A549 (cell line): ENCODE results near the gene GRIN2D. TPM values are rescaled to one million over a fixed set of nuclear protein-coding genes. Genes with fewer than 3 reads are reported as not detected.

ENCODE experiments used
- ATAC-seq, 2 experiments: fragments of 200-7000 bp in 1 of 2; fragments of >200 bp in 1 of 2; cut with Nextera tagmentation in 1 of 2; cut with Tn5 transposase in 1 of 2; 3 replicates each; pipeline versions ENCODE4 v1.8.0 to v1.9.1; 2018 to 2020; ENCODE audit warnings: mild to moderate bottlenecking in 1 of 2, moderate library complexity in 1 of 2
- CTCF ChIA-PET: fragments of 300-600 bp; sonication (Branson Sonifier 250); formaldehyde crosslinking; extraction: SDS; loops from one replicate; lab custom pipeline; 2021; ENCODE audit warnings: antibody characterized with exemption, inconsistent platforms; lab: Yijun Ruan, JAX
- POLR2A ChIA-PET: fragments of 350-600 bp; formaldehyde crosslinking; extraction: SDS; loops from one replicate; lab custom pipeline; 2021; ENCODE audit warnings: antibody characterized with exemption, inconsistent platforms; lab: Yijun Ruan, JAX
- DNase-seq, 2 experiments: peaks; one replicate each; pipeline versions ENCODE4 v3.0.0 to v3.0.0-alpha.2; 2011 to 2016; ENCODE audit warnings: low read depth in 1 of 2, low spot score in 1 of 2
- FAIRE-seq: peaks from 2 replicates; lab custom pipeline; 2011; peaks lifted over from hg19 to GRCh38; lab: Jason Lieb, UNC
- H3K27ac ChIP-seq, 2 experiments: fragments of >200 bp; sonication (Bioruptor Twin); formaldehyde crosslinking; 3 replicates each; pipeline ENCODE4 v1.5.1; 2016 to 2017
- H3K4me1 ChIP-seq: fragments of >200 bp; sonication (Bioruptor Twin); formaldehyde crosslinking; 3 replicates; pipeline ENCODE4 v1.6.1; 2016
- H3K4me2 ChIP-seq: fragments of >200 bp; sonication (Bioruptor Twin); formaldehyde crosslinking; 3 replicates; pipeline ENCODE4 v1.6.1; 2016
- H3K4me3 ChIP-seq: fragments of >200 bp; sonication (Bioruptor Twin); formaldehyde crosslinking; 3 replicates; pipeline ENCODE4 v1.5.1; 2016
- H3K9me3 ChIP-seq: fragments of >200 bp; sonication (Bioruptor Twin); formaldehyde crosslinking; 3 replicates; pipeline ENCODE4 v1.6.1; 2016
- ATOH8 ChIP-seq: fragments of 250-450 bp; sonication (Bioruptor Pico); IDR thresholded peaks from 2 replicates; pipeline ENCODE4 v1.5.0; 2020; ENCODE audit warnings: low read depth, mild to moderate bottlenecking, moderate library complexity
- BHLHE40 ChIP-seq: IDR thresholded peaks from 2 replicates; pipeline ENCODE4 v1.6.1; 2012; ENCODE audit warnings: low read depth, low read length, inconsistent platforms
- CBX8 ChIP-seq: fragments of 200-600 bp; sonication (generic); IDR thresholded peaks from 2 replicates; pipeline ENCODE4 v1.6.1; 2016
- CEBPB ChIP-seq, 2 experiments: fragments of >200 bp in 1 of 2; sonication (Bioruptor Twin) in 1 of 2; formaldehyde crosslinking in 1 of 2; IDR thresholded peaks; 2 replicates each; pipeline ENCODE4 v1.6.1; 2012 to 2016
- CHD2 ChIP-seq: fragments of 150-350 bp; IDR thresholded peaks from 2 replicates; pipeline ENCODE4 v1.6.1; 2014; ENCODE audit warnings: low read length; ENCODE audit not compliant: partially characterized antibody
- CHD4 ChIP-seq: fragments of 200-600 bp; sonication (generic); IDR thresholded peaks from 2 replicates; pipeline ENCODE4 v1.6.1; 2016; ENCODE audit warnings: antibody characterized with exemption, mild to moderate bottlenecking, borderline replicate concordance
- E2F6 ChIP-seq: IDR thresholded peaks from 2 replicates; pipeline ENCODE4 v1.6.1; 2012; ENCODE audit warnings: low read depth, borderline replicate concordance
- ELK1 ChIP-seq: fragments of 150-350 bp; IDR thresholded peaks from 2 replicates; pipeline ENCODE4 v1.6.1; 2014; ENCODE audit warnings: low read depth, mild to moderate bottlenecking, low read length
- EP300 ChIP-seq, 2 experiments: fragments of >200 bp; sonication (Bioruptor Twin); formaldehyde crosslinking; IDR thresholded peaks; 2 replicates in 1 of 2; 3 replicates in 1 of 2; pipeline ENCODE4 v1.6.1; 2016 to 2017
- FOSB ChIP-seq: fragments of 250-450 bp; sonication (Bioruptor Pico); IDR thresholded peaks from 2 replicates; pipeline ENCODE4 v1.5.0; 2020; ENCODE audit warnings: mild to moderate bottlenecking, moderate library complexity
- FOSL2 ChIP-seq, 2 experiments: fragments of 450-650 bp in 1 of 2; fragments of >200 bp in 1 of 2; sonication (Bioruptor Twin) in 1 of 2; formaldehyde crosslinking; IDR thresholded peaks; 2 replicates each; pipeline versions ENCODE4 v1.5.0 to v1.6.1; 2016 to 2020; ENCODE audit warnings: mild to moderate bottlenecking in 1 of 2, moderate library complexity in 1 of 2
- FOXS1 ChIP-seq: fragments of 250-450 bp; sonication (Bioruptor Pico); IDR thresholded peaks from 2 replicates; pipeline ENCODE4 v1.5.0; 2020; ENCODE audit warnings: mild to moderate bottlenecking, moderate library complexity
- GATA3 ChIP-seq: IDR thresholded peaks from 2 replicates; pipeline ENCODE4 v1.6.1; 2012; ENCODE audit warnings: borderline replicate concordance
- HDAC2 ChIP-seq: fragments of 200-600 bp; sonication (generic); IDR thresholded peaks from 2 replicates; pipeline ENCODE4 v1.6.1; 2016
- HOXA7 ChIP-seq: fragments of 250-450 bp; sonication (Bioruptor Pico); IDR thresholded peaks from 2 replicates; pipeline ENCODE4 v1.5.0; 2020; ENCODE audit warnings: mild to moderate bottlenecking, moderate library complexity
- JUN ChIP-seq, 2 experiments: fragments of >200 bp; sonication (Bioruptor Twin); formaldehyde crosslinking; IDR thresholded peaks; 2 replicates in 1 of 2; 3 replicates in 1 of 2; pipeline ENCODE4 v1.6.1; 2016 to 2017
- KDM1A ChIP-seq: fragments of 200-600 bp; sonication (generic); IDR thresholded peaks from 2 replicates; pipeline ENCODE4 v1.6.1; 2016; ENCODE audit warnings: low read depth, mild to moderate bottlenecking
- KDM5A ChIP-seq: fragments of 200-600 bp; sonication (generic); IDR thresholded peaks from 2 replicates; pipeline ENCODE4 v1.6.1; 2016; ENCODE audit warnings: antibody characterized with exemption, mild to moderate bottlenecking
- MAFK ChIP-seq: fragments of 450-650 bp; IDR thresholded peaks from 2 replicates; pipeline ENCODE4 v1.6.1; 2014; ENCODE audit not compliant: partially characterized antibody
- MAZ ChIP-seq: fragments of 150-350 bp; IDR thresholded peaks from 2 replicates; pipeline ENCODE4 v1.6.1; 2014; ENCODE audit warnings: antibody characterized with exemption, low read depth, low read length, borderline replicate concordance
- NFE2L2 ChIP-seq: fragments of 150-350 bp; conservative IDR thresholded peaks from 2 replicates; pipeline ENCODE4 v1.6.1; 2014; ENCODE audit warnings: low read length
- NR3C1 ChIP-seq: fragments of >200 bp; sonication (Bioruptor Twin); formaldehyde crosslinking; IDR thresholded peaks from 3 replicates; pipeline ENCODE4 v1.6.1; 2017
- PBX3 ChIP-seq: IDR thresholded peaks from 2 replicates; pipeline ENCODE4 v1.6.1; 2012
- POLR2A ChIP-seq: IDR thresholded peaks from 2 replicates; pipeline ENCODE4 v1.6.1; 2012; ENCODE audit warnings: mild to moderate bottlenecking, low read length
- POLR2AphosphoS2 ChIP-seq: conservative IDR thresholded peaks from 2 replicates; pipeline ENCODE4 v1.6.1; 2012; ENCODE audit warnings: low read length, improper control_type of control experiment, inconsistent platforms
- RFX5 ChIP-seq: fragments of 450-650 bp; IDR thresholded peaks from 2 replicates; pipeline ENCODE4 v1.7.1; 2014; ENCODE audit warnings: antibody characterized with exemption, mild to moderate bottlenecking, moderate library complexity
- RNF2 ChIP-seq: fragments of 200-600 bp; sonication (generic); IDR thresholded peaks from 2 replicates; pipeline ENCODE4 v1.6.1; 2016; ENCODE audit warnings: low read depth, mild to moderate bottlenecking, antibody characterized with exemption, moderate library complexity, borderline replicate concordance
- SREBF2 ChIP-seq: fragments of 450-650 bp; IDR thresholded peaks from 2 replicates; pipeline ENCODE4 v1.6.1; 2014; ENCODE audit warnings: mild to moderate bottlenecking, moderate library complexity
- TFCP2L1 ChIP-seq: fragments of 250-450 bp; sonication (Bioruptor Pico); IDR thresholded peaks from 2 replicates; pipeline ENCODE4 v1.5.0; 2021; ENCODE audit warnings: mild to moderate bottlenecking
- USF2 ChIP-seq: fragments of 450-650 bp; IDR thresholded peaks from 2 replicates; pipeline ENCODE4 v1.6.1; 2014; ENCODE audit warnings: antibody characterized with exemption
- ZFP36 ChIP-seq: fragments of 450-650 bp; IDR thresholded peaks from 2 replicates; pipeline ENCODE4 v1.6.1; 2014; ENCODE audit warnings: borderline replicate concordance; ENCODE audit not compliant: partially characterized antibody
- ZSCAN20 ChIP-seq: fragments of 250-450 bp; sonication (Bioruptor Pico); IDR thresholded peaks from 2 replicates; pipeline ENCODE4 v1.8.0; 2022; ENCODE audit warnings: mild to moderate bottlenecking, moderate library complexity
- WGBS: methylation state at CpG from one replicate; pipeline ENCODE4 v1.1.6; 2017; ENCODE audit errors: missing lambda C conversion rate; 5-methylcytosine and 5-hydroxymethylcytosine counted together
- polyA plus RNA-seq, 4 experiments: library from polyadenylated mRNA; depleted of rRNA in 3 of 4; stranded (reverse); fragments of >200 nt; fragmentation: RNase III in 1 of 4; extraction: RNeasy Plus Mini Kit Qiagen cat#74134 plus additional on column Dnase treatment in 1 of 4; gene quantifications; 2 replicates in 3 of 4; 3 replicates in 1 of 4; pipeline ENCODE4 v1.2.3, GENCODE V29; 2011 to 2017
- TF ChIP-seq, protein P1 (sequence below): fragments of 250-450 bp; sonication (Bioruptor Pico); IDR thresholded peaks from 2 replicates; pipeline ENCODE4 v1.5.0; 2021; ENCODE audit warnings: mild to moderate bottlenecking, moderate library complexity, borderline replicate concordance
- TF ChIP-seq, protein P2 (sequence below): IDR thresholded peaks from 2 replicates; pipeline ENCODE4 v1.6.1; 2012

GRIN2D gene
- polyA plus RNA-seq, 2 of the 4 experiments (the other 2 are of a cell fraction) = 2.6 to 6.3 TPM

DNA sequence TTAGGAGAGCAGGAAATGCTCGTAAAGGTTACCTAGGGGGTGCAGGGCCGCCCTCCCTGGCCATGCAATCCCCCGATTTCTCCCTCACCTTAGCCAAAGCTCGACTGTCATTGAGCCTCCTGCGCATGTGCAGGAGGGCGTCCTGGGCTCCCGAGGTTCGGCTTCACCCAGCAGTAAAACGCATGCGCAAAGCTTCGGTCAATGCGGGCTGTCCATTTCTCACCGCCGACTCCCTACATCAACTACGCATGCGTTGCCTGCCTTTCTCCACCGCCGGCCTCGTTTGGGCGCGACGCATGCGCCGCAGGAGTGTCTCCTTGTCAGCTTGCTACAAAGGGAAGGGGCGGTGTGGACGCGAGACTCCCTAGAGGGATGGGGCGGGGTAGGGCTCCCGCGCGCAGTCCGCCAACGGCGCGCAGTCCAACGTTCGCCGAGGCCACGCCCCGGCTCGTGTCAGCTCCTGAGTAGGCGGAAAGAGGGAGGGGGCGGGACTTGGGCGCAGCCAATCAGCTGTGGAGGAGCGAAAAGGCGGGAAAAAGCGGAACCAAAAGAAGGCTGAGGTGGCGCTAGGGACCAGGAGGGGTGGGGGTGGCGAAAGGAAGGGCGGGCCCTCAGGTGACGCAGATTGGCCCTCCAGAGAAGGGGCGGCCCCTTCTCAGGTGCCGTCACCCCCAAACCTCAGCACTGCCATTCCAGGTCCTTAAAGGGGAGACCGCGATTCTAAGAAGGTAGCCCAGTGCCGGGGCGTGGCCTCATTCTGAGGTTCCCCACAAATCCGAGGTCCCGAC lies 29.5 kb upstream of the GRIN2D start, which contains the start of the genes SYNGR4 and TMEM143:
SYNGR4 (plus strand) TSS at position 558 of the 788 bp plus-strand sequence. CDS start 1,476 bp downstream, outside the sequence.
TMEM143 (minus strand) TSS at position 131 of the 788 bp plus-strand sequence; CDS start at position 111, 20 bp downstream.
- H3K4me1 ChIP-seq = peaks cover 8% of the 10 kb centered on the region
- FAIRE-seq (peak; percentile 99), DNase-seq (peak; percentile 100), ATAC-seq (peak; percentile 75 to 89)
- H3K4me2 ChIP-seq = peak within 1 kb of the TSS; percentile 95
- WGBS = 2% methylated on average over 42 of the region's 59 CpGs
- POLR2A ChIA-PET = interaction anchor here (0.7 to 3.1 kb wide), 21 partner anchors 9 to 357 kb away, joined by 3 to 36 read pairs (median 5); partner anchors contain the start of genes CARD8, GRIN2D, KDELR1 and RPL18
- H3K27ac ChIP-seq = peak within 1 kb of the TSS; percentile 90 to 97
- TF ChIP-seq ELK1 (no peak), CEBPB (IDR thresholded peaks at IDR 0.05) (no peak), KDM1A (no peak), TFCP2L1 (CRISPR knock-in tag) (no peak; the same call in 1 of the 2 replicates), FOSL2 (IDR thresholded peaks at IDR 0.05) (no peak), FOSL2 (CRISPR knock-in tag; IDR thresholded peaks at IDR 0.05) (no peak), POLR2A (peak; percentile 70), SREBF2 (no peak), MAZ (peak; percentile 87; the same call in 1 of the 2 replicates), POLR2AphosphoS2 (no peak), EP300 (IDR thresholded peaks at IDR 0.05) (no peak), FOSB (CRISPR knock-in tag) (no peak), GATA3 (no peak), JUN (IDR thresholded peaks at IDR 0.05) (peak in 1 of 2 experiments; percentile 11; a peak in 1 of 5 replicates), E2F6 (peak; percentile 99), RNF2 (no peak), ZSCAN20 (CRISPR knock-in tag) (no peak), BHLHE40 (peak; percentile 68), ZFP36 (peak; percentile 3), HDAC2 (no peak), USF2 (peak; percentile 33; the same call in 1 of the 2 replicates), NFE2L2 (no peak), NR3C1 (no peak), KDM5A (no peak), PBX3 (no peak), HOXA7 (CRISPR knock-in tag) (no peak), ATOH8 (CRISPR knock-in tag) (0 out of 2 replicates have a peak, but pooled peaks have one; percentile 31), FOXS1 (CRISPR knock-in tag) (no peak), RFX5 (no peak), CHD4 (no peak), MAFK (peak; percentile 90), CHD2 (no peak), CBX8 (no peak)
- TF ChIP-seq, protein P1, sequence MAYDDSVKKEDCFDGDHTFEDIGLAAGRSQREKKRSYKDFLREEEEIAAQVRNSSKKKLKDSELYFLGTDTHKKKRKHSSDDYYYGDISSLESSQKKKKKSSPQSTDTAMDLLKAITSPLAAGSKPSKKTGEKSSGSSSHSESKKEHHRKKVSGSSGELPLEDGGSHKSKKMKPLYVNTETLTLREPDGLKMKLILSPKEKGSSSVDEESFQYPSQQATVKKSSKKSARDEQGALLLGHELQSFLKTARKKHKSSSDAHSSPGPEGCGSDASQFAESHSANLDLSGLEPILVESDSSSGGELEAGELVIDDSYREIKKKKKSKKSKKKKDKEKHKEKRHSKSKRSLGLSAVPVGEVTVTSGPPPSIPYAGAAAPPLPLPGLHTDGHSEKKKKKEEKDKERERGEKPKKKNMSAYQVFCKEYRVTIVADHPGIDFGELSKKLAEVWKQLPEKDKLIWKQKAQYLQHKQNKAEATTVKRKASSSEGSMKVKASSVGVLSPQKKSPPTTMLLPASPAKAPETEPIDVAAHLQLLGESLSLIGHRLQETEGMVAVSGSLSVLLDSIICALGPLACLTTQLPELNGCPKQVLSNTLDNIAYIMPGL (CRISPR knock-in tag) = no peak
- TF ChIP-seq, protein P2, sequence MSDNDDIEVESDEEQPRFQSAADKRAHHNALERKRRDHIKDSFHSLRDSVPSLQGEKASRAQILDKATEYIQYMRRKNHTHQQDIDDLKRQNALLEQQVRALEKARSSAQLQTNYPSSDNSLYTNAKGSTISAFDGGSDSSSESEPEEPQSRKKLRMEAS = peak; percentile 97
- CTCF ChIA-PET = interaction anchor here (0.9 to 2.7 kb wide), 10 partner anchors 9 to 245 kb away, joined by 3 to 20 read pairs (median 6); partner anchors contain the start of genes GRIN2D and KDELR1
- no peaks in the 10 kb centered on the region for H3K9me3 ChIP-seq
- peak within 1 kb of the TSS; percentile 51 for H3K4me3 ChIP-seq
